Dedifferentiated amniotic fluid mesenchymal stem cell (primary cell): ENCODE data around the gene TIMP2.
"Not testable (repeated sequence)": the region's sequence is repeated elsewhere in the genome, so short reads cannot be mapped to it uniquely, and the experiment has no call there.

Experiments
- DNase-seq: peaks from one replicate; pipeline ENCODE4 v3.0.0-alpha.2; 2016; ENCODE audit errors: extremely low spot score

TIMP2 gene

GRCh38 chr17:78890096-78890495 lies 35.1 kb downstream of the TIMP2 start:
- not testable (repeated sequence) for DNase-seq

GRCh38 chr17:78889531-78889930 lies 35.7 kb downstream of the TIMP2 start:
- no peak for DNase-seq

- DNase-seq = no peak
Observed at GRCh38 chr17:78888941-78889518, 36.2 kb downstream of the TIMP2 start.

- no peak for DNase-seq
Observed at GRCh38 chr17:78886954-78887353, 38.2 kb downstream of the TIMP2 start.

GRCh38 chr17:78885956-78886355 lies 39.2 kb downstream of the TIMP2 start:
- DNase-seq = no peak

GRCh38 chr17:78884876-78885667 lies 40.1 kb downstream of the TIMP2 start:
- DNase-seq = no peak

- DNase-seq = no peak
Observed at GRCh38 chr17:78884148-78884825, 40.9 kb downstream of the TIMP2 start.

GRCh38 chr17:78883533-78884131 lies 41.6 kb downstream of the TIMP2 start:
- peak; percentile 88 for DNase-seq

- DNase-seq = peak; percentile 79
Observed at GRCh38 chr17:78883089-78883532, 42.1 kb downstream of the TIMP2 start.

- no peak for DNase-seq
Observed at GRCh38 chr17:78882540-78883088, 42.6 kb downstream of the TIMP2 start.

- peak; percentile 92 for DNase-seq
Observed at GRCh38 chr17:78879635-78880186, 45.5 kb downstream of the TIMP2 start.

- DNase-seq = no peak
Observed at GRCh38 chr17:78878871-78879527, 46.2 kb downstream of the TIMP2 start.

- DNase-seq = no peak
Observed at GRCh38 chr17:78878261-78878660, 46.9 kb downstream of the TIMP2 start.

GRCh38 chr17:78876954-78877517 lies 48.2 kb downstream of the TIMP2 start:
- not testable (repeated sequence) for DNase-seq

- no peak for DNase-seq
Observed at GRCh38 chr17:78876094-78876597, 49.0 kb downstream of the TIMP2 start.

GRCh38 chr17:78875363-78876093 lies 49.7 kb downstream of the TIMP2 start:
- no peak for DNase-seq

- DNase-seq = no peak
Observed at GRCh38 chr17:78873519-78874340, 51.5 kb downstream of the TIMP2 start.

GRCh38 chr17:78872486-78872885 lies 52.7 kb downstream of the TIMP2 start:
- no peak for DNase-seq

GRCh38 chr17:78870621-78871020 lies 54.6 kb downstream of the TIMP2 start:
- DNase-seq = no peak
